Parathyroid adenoma (tissue), 2 donors: ENCODE data around the gene ARHGEF4.

Experiments used
- H2AFZ ChIP-seq: fragments of 300-600 bp; sonication (generic); one replicate; pipeline ENCODE4 v1.7.0; 2017; ENCODE audit warnings: antibody characterized with exemption, mild to moderate bottlenecking
- H3K27ac ChIP-seq: fragments of 300-600 bp; sonication (generic); one replicate; pipeline ENCODE4 v1.7.0; 2017
- H3K27me3 ChIP-seq: fragments of 300-600 bp; sonication (generic); one replicate; pipeline ENCODE4 v1.7.0; 2017; ENCODE audit warnings: low read length; ENCODE audit not compliant: control insufficient read depth, insufficient read depth
- H3K36me3 ChIP-seq: fragments of 300-600 bp; sonication (generic); one replicate; pipeline ENCODE4 v1.7.0; 2017; ENCODE audit warnings: low read length; ENCODE audit not compliant: control insufficient read depth, insufficient read depth
- H3K4me1 ChIP-seq: fragments of 300-600 bp; sonication (generic); one replicate; pipeline ENCODE4 v1.7.0; 2017; ENCODE audit warnings: control low read depth
- H3K4me2 ChIP-seq: fragments of 300-600 bp; sonication (generic); one replicate; pipeline ENCODE4 v1.7.0; 2017; ENCODE audit warnings: low read length
- H3K4me3 ChIP-seq: fragments of 300-600 bp; sonication (generic); one replicate; pipeline ENCODE4 v1.7.0; 2017; ENCODE audit warnings: low read depth, low read length
- H3K79me2 ChIP-seq: fragments of 300-600 bp; sonication (generic); one replicate; pipeline ENCODE4 v1.7.0; 2017; ENCODE audit warnings: control low read depth
- H3K9ac ChIP-seq: fragments of 300-600 bp; sonication (generic); one replicate; pipeline ENCODE4 v1.7.0; 2017; ENCODE audit warnings: mild to moderate bottlenecking
- H3K9me3 ChIP-seq: fragments of 300-600 bp; sonication (generic); one replicate; pipeline ENCODE4 v1.7.0; 2017; ENCODE audit warnings: low read length; ENCODE audit not compliant: control insufficient read depth
- TF ChIP-seq, protein P1 (sequence below): fragments of 300-600 bp; sonication (generic); IDR thresholded peaks from one replicate; pipeline ENCODE4 v1.7.0; 2017; ENCODE audit warnings: antibody characterized with exemption, mild to moderate bottlenecking
- donor health status: primary hyperparathyroidism.

The ARHGEF4 gene

DNA sequence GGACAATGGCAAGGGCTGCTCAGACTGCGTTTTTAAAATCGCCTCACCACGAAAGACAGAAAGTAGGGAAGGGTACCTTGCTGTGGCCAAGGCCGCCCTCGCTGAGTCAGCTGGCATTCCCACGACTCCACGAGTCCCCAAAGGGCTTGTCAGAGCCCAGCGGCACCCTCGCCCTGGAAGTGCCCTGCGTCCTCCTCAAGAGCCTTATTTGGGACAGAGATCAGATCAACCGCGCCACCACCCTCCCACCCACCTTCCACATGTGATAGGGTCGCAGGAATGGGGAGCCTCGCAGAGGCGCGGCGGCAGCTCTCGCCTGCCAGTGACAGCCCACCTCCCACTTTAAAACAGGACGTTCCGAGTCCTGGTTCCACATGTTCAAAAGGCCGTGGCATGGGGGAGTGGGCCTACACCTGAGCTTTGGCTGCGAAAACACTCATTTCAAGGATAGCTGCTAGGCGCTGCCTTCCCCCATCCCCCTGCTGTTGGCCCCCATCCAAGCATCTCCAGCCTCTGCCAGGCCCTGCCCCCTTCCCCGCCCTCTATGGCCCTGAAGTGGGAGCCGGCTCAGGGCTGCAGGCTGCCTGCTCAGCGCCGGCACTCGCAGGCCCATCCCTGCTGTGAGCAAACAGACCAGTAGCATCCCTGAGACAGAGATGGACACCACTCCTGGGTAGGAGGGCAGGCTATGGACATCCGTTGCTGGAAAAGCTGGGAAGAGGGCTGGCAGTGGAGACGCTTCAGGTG, 38.1 kb upstream of the ARHGEF4 start:
- Histone ChIP-seq H2AFZ (peak overlapping the region; percentile 100), H3K4me1 (peaks cover 7% of the 10 kb centered on the region), H3K4me3 (peak overlapping the region; percentile 93), H3K9me3 (no peaks in the 10 kb centered on the region), H3K9ac (peak overlapping the region; percentile 61), H3K4me2 (peak overlapping the region; percentile 97), H3K27ac (peak overlapping the region; percentile 94), H3K79me2 (no peaks in the 10 kb centered on the region), H3K36me3 (no peaks in the 10 kb centered on the region), H3K27me3 (no peaks in the 10 kb centered on the region)
- TF ChIP-seq, protein P1, sequence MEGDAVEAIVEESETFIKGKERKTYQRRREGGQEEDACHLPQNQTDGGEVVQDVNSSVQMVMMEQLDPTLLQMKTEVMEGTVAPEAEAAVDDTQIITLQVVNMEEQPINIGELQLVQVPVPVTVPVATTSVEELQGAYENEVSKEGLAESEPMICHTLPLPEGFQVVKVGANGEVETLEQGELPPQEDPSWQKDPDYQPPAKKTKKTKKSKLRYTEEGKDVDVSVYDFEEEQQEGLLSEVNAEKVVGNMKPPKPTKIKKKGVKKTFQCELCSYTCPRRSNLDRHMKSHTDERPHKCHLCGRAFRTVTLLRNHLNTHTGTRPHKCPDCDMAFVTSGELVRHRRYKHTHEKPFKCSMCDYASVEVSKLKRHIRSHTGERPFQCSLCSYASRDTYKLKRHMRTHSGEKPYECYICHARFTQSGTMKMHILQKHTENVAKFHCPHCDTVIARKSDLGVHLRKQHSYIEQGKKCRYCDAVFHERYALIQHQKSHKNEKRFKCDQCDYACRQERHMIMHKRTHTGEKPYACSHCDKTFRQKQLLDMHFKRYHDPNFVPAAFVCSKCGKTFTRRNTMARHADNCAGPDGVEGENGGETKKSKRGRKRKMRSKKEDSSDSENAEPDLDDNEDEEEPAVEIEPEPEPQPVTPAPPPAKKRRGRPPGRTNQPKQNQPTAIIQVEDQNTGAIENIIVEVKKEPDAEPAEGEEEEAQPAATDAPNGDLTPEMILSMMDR = no peak

- Histone ChIP-seq H3K27me3 (no peaks in the 10 kb centered on the region), H3K4me3 (no peak overlapping the region), H3K9me3 (no peaks in the 10 kb centered on the region), H3K27ac (no peak overlapping the region), H3K79me2 (no peaks in the 10 kb centered on the region), H3K9ac (no peak overlapping the region), H3K4me1 (peaks cover 7% of the 10 kb centered on the region), H3K4me2 (no peak overlapping the region), H2AFZ (peak overlapping the region; percentile 100), H3K36me3 (no peaks in the 10 kb centered on the region)
- TF ChIP-seq, protein P1 = no peak
Observed at GRCh38 chr2:130799295-130799694, 37.4 kb upstream of the ARHGEF4 start.

- TF ChIP-seq, protein P1 = no peak
- Histone ChIP-seq H3K9me3 (no peaks in the 10 kb centered on the region), H3K4me1 (peaks cover 4% of the 10 kb centered on the region), H3K27me3 (no peaks in the 10 kb centered on the region), H3K9ac (no peak overlapping the region), H3K79me2 (no peaks in the 10 kb centered on the region), H3K4me3 (no peak overlapping the region), H2AFZ (no peak overlapping the region), H3K36me3 (no peaks in the 10 kb centered on the region), H3K27ac (no peak overlapping the region), H3K4me2 (no peak overlapping the region)
Observed at GRCh38 chr2:130805613-130806012, 31.1 kb upstream of the ARHGEF4 start.

DNA sequence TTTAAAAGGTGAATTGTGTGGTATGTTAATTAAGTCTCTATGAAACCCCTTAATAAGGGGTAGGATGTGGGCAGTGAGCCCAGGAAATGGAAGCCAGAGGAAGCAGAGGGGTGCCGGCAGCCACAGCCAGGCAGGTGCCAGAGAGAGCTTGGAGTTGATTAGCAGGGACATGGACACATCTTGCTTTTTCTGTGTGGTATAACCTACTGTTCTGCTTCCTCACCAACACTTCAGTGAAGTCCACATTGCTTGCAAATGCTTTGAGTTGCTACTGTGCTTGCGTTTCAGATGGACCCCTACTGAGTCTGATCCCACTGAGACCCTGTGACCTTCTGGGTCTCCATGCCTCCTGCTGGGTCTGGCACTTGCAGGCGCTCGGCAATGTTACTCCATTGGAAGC, 30.3 kb upstream of the ARHGEF4 start:
- H3K9me3 ChIP-seq = no peaks in the 10 kb centered on the region
- H3K4me1 ChIP-seq = peaks cover 4% of the 10 kb centered on the region
- no peak overlapping the region for H3K9ac ChIP-seq
- TF ChIP-seq, protein P1 = no peak
- no peak overlapping the region for H3K27ac ChIP-seq
- H3K4me3 ChIP-seq = no peak overlapping the region
- H3K27me3 ChIP-seq = no peaks in the 10 kb centered on the region
- no peak overlapping the region for H2AFZ ChIP-seq
- H3K36me3 ChIP-seq = no peaks in the 10 kb centered on the region
- H3K4me2 ChIP-seq = no peak overlapping the region
- no peaks in the 10 kb centered on the region for H3K79me2 ChIP-seq
